ENCODE results near the gene CST9.

The CST9 gene, protein sequence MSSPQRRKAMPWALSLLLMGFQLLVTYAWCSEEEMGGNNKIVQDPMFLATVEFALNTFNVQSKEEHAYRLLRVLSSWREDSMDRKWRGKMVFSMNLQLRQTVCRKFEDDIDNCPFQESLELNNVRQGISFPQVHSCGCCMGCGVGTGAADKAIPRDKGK

DNA sequence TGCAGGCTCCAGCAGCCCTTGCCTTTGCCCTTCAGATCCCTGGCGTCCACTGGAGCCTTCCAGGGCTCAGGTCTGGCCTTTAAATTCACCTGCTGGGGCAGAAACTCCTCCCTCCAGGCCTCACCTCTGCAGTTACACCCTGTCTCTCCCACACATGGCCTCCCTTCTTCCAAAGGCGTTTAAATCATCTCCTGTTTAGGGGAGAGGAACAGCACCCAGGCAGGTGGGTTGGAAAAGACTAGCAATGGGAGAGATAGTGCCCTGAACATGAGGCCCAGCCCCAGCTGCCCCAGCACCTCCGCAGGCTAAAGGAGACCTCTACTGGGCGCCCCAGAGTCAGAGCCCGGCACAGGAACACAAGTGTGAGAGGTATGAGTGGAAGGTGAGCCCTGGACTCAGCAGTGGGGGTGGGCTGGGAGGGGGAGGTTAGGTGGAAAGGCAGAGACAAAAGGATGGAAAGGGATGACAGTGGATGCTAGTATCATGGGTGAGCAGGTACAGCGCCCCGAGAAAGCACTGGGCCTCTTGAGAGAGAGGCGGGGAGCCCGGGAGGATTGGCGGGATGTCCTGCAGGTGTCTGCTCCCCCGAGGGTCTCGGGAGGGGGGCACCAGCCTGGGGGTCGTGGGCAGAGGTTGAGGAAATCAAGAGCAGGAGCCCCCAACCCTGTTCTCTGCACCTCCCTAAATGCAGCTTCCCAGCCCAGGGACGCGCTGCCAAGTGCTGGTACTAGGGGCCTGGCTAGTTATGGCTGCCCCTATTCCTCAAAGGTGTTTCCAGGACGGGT, at the start of gene CST9:
Gene CST9, minus strand, starts transcription at position 51 of the 785 bp plus-strand sequence. CDS start 53 bp downstream, outside the sequence.
- DNase-seq (ENCODE audit: low read depth in 2 of 2) = no peak

DNA sequence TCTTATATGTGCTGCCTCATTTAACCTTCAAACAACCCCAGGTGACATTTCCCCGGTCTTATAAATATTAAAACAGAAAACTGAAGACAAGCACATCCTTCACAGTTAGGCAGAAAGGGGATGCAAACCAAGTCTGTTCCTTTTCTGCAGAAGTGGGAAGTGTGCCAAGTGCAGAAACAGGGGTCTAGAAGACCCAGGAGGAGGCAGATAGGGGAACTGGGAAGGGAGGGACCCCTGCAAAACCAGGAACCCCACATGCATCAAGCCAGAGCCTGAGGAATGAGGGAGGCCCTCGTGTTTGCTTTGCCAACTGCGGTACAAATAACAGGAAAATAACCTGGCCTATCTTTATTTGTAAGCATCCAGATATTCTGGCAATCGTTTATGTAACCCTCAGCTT, 49.0 kb upstream of the CST9 start:
- no peak for DNase-seq (ENCODE audit: low read depth in 2 of 2)

DNA sequence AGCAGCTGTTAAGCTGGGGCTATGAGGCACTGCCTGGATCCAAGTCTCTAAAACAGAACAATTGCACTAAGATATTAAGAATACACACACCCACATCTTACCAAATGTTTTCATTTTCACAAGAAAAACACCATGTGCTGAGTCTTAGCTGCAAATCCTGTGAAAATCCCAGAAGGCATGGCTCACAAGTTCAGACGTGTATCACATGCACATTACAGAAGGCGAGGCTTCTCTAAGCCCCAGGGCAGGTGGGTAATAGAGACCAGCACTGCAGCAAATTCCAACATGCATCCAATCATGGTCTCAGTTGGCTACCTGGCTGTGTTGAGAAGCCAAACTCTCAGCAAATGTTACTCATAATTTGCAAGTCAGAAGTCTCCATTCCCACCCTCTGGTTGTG, 48.3 kb upstream of the CST9 start:
- DNase-seq (ENCODE audit: low read depth in 2 of 2) = no peak

DNA sequence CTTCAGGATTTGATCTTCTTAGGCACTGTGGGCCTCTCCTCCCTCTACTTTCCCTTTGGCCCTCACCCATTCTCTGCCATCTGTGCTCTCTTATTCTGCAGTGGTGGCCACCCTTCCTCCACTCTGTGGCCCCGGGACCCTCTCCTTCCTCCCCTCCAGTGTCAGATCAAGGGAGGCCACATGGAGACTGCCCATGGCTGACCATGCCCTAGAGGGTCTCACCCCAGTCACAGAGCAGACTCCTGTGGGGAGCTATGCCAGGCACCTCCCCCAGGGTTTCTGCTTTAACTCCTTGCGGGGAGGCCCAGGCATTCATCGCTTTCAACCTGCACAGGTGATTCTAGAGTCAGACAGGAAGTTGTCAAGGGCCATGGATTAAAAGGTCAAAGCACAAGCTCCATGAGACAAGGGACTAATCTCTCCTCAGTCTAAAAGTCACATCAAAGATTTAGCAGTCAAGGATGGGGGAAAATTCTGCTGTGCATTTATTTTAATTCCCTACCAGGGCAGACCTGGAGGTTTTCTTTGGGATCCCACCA, 47.8 kb upstream of the CST9 start:
- DNase-seq (ENCODE audit: low read depth in 2 of 2) = no peak

DNA sequence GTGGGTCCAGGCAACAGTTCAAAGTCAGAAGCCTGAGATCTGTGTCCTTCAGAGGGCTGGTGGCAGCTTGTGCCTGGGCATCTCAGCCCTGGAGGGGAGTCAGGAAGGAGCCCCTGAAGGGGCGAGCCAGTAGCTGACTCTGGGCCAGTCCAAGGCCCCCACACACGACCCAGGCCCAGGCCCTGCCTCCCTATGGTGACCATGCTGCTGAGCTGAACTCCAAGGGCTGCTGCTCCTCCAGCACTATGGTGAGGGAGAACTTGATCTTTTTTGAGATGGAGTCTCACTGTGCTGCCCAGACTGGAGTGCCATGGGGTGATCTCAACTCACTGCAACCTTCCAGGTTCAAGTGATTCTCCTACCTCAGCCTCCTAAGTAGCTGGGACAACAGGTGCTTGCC, 47.2 kb upstream of the CST9 start:
- DNase-seq (ENCODE audit: low read depth in 2 of 2) = no peak

DNA sequence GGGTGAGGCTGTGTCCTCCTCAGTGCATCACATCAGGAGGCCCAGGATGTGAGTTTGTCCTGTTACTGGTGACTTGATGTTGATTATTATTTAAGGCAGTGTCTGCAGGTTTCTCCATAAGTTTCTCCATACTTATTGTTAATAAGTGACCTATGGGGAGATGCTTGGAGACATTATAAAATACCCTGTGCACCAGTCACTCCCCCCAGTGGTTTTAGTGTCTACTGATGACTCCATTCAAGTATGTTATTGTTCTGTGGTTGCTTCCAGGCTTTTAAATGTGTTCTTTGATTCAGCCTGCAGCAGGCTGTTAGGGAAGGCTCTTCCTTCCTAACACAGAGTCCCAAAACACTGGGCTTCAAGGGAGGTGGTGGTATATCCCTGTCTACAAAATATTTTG, 46.7 kb upstream of the CST9 start:
- DNase-seq (ENCODE audit: low read depth in 2 of 2) = no peak

DNA sequence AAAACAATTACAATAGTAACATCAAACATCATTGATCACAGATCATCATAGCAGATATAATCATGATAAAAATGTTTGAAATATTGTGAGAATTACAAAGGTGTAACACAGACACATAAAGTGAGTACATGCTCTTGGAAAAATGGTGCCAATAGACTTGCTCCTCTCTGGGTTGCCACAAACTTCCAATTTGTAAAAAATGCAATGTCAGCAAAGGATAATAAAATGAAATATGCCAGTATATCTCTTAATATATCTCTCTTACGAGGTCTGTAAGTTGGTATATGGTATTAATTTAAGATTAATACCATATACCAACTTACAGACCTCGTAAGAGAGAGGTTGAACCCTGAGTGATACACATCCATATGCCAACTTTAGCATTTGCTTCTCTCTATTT, 45.4 kb upstream of the CST9 start:
- no peak for DNase-seq (ENCODE audit: low read depth in 2 of 2)

DNA sequence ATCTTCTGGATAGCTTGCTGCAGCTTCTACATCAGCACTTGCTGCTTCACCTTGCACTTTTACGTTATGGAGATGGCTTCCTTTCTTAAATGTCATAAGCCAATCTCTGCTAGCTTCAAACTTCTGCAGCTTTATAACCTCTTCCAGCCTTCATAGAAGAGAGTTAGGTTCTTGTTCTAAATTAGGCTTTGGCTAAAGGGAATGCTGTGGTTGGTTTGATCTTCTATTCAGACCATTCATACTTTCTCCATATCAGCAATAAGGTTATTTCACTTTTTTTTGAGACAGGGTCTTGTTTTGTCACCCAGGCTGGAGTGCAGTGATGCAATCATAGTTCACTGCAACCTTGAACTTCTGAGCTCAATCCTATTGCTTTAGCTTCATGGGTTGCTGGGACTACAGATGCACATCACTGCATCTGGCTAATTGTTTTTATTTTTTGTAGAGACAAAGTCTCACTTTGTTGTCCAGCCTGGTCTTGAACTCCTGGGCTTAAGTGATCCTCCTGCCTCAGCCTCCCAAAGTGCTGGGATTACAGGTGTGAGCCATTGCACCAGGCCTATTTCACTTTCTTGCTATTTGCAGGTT, 44.2 kb upstream of the CST9 start:
- DNase-seq (ENCODE audit: low read depth in 2 of 2) = no peak

DNA sequence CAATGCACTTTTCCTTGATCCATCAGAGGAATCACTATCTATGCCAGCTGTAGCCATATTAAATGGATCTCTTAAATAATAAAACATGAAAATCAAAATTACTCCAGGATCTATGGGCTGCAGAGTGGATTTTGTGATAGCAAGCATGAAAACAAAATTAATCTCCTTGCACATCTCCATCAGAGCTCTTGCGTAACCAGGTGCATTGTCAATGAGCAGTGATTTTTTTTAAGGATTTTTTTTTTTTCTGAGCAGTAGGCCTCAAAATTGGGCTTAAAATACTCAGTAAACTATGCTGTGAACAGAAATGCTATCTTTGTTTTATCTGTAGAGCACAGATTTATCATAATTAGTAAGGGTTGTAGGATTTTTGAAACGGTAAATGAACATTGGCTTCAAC, 43.5 kb upstream of the CST9 start:
- no peak for DNase-seq (ENCODE audit: low read depth in 2 of 2)

DNA sequence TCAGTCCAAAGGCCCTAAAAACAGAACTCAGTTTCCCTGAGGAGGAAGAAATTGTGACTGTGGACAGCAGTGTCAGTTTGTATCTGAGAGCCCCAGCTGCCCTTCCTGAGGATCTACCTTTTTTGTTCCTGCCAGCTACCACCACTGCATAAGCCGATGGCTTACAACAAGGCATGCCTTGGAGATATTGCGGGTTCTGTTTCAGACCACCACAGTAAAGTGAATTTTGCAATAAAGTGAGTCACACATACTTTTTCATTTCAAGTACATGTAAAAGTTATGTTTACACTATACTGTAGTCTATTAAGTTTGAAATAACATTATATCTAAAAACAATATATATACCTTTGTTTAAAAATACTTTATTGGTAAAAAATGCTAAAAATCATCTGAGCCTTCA, 41.6 kb upstream of the CST9 start:
- no peak for DNase-seq (ENCODE audit: low read depth in 2 of 2)

DNA sequence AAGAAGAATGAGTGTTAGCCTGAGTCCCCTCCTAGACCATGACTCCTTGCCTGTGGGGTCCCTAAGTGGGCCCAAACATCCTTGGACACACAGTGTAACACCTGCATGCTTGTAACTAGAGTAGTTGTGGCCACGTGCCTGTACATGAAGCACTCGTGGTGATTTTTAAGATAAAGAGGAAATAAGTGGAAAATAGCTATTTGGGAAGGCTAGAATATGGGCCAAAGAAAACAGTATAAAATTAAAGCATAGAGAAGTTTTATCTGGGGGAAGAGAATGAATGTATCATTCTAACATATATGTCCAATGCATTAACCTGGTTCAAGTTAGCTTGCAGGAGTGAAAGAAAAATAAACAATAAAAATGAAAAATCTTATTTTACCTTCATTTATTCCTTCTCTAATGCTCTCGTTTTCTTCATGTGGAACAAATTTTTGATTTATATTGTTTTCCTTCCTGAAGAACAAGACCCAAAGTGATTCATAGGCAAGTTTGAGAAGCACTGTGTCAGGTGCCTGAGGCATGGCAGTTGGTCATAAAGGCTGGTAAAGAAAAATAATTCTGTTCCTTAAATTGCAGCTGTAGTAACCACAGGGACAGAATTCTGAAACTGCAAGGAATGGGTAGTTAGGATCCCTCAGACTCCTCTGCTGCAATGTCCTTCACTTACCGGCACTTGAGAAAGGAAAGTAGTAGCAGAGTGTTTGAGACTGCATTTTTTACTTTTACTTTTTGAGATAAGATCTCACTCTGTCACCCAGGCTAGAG, 40.6 kb upstream of the CST9 start:
- DNase-seq (ENCODE audit: low read depth in 2 of 2) = no peak

DNA sequence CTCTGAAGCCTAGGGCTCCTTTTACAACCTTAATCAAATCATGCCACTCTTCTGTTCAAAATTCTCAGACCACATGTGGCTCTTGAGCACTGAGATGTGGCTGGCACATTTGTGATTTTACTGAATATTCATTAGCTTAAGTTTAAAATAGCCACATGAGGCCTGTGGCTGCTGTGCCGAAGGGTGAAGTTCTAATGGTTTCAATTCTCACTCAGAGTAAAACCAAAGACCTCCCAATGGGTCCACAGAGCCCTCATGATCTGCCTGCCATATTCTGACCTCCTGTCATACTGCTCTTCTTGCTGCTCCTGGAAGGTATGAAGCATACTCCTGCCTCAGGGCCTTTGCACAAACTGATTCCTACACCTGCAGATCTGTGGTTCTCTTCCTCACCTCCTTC, 39.9 kb upstream of the CST9 start:
- no peak for DNase-seq (ENCODE audit: low read depth in 2 of 2)

DNA sequence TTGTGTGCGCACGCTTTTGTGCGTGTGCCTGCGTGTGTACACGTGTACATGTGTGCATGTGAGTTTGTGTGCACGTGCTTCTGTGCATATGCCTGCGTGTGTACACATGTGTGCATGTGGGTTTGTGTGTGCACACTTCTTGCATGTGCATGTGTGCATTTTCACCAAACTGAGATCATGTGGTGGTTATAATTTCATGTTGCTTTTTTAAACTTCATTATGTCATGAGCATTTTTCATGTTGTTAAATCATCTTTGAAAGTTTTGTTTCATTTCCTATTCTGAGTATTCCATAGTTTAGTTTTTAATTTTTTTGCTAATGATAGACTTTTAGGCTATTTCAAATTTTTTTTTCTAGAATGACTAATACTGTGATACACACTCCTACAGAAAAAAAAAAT, 38.4 kb upstream of the CST9 start:
- DNase-seq (ENCODE audit: low read depth in 2 of 2) = no peak

DNA sequence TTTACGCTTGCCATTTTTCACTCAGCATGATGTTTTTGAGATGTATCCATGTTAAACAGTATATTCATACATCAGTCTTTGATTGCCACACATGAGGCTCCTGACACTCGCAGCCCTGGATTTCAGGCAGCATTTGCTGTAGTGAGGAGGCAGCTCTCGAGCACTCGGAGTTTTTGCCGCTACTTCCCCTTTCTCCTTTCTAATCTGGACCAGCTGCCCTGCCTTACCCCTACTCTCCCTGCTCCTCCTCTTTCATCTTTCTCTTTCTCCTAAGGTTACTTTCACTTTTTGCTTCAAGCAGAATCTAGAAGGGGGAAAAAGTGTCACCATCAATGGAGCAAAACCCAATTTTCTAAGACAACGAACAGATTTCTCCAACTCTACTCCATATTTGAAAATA, 37.9 kb upstream of the CST9 start:
- DNase-seq (ENCODE audit: low read depth in 2 of 2) = no peak

DNA sequence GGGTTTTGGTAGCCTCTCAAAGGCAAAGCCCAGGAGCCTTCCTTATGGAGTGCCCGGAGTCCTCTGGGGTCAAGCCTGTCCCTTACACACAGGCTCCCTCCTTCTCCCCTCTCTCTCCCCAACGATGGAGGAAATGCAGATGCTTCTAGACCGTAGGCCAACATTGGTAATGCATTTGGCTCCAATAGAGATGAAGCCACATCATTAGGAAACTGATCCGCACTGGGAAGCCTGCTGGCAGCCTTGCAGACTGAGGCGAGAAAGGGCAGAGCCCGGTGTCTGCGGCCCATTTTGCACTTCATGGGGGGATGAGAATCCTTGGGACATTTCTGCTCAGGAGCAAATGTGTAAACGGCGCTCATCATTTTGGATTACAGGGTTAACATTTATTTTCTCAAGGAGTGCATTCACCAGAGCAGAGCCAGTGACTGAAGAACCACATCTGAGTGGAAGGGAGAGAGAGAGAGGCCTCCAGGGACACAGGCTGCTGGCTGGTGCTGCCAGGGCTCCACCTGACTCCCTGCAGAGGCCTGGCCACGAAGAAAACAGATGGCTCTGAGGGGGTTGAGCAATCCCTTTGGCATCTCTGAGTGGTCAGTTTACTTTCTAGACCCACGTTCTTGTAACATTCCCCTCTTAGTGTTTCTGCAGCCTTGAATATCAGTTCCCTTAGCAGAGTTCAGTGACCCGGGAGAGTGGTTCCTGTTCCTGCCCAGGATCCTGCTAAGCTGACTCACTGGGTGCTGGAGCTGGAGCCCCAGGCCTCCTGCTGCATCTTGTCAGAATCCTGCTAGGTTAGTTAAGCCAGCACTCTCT, 36.4 kb upstream of the CST9 start:
- no peak for DNase-seq (ENCODE audit: low read depth in 2 of 2)

DNA sequence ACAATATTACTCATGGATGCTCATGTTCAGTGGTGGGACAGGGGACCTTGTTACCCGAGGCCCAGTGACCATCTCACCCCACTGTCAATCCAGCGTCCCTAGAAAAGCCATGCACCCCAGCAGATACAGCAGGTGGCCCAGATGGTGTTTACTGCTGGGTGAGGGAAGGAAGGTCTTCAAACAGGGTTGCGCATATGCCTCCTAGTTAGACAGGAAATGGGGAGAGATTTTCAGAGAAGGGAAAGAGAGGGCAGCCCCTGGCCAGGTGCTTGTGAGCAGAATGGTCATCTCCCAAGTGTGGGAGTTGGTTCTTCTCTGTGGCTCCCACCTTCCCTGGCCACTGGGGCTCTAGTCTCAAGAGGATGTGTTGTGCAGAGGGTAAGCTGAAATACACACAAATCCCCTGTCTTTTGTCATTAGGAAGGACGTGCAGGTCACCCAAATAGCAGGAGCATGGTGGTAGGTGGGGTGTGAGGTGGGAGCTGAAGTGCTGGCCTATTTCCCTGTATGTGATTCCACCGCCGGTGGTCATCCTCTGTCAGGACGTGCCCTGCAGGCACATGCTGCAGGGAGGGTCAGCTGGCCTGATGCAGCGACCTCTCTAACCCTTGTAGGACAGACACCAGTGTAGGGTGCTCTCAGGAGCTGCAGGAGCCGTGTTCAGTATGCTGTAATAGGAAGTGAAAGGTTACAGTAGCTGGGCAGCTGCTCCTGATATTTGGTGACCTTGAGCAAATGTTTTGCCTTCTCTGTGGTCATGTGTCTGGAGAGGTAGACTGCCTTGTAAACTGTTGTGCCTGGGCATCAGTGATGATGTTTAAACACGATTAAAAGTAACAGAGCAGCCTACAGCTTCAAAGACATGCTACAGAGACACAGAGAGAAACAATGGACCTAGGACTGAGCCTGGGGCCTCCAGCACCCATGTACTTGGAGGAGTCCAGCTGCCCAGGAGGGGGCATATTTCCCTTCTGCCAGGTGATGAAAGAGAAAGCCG, 35.3 kb upstream of the CST9 start:
- DNase-seq (ENCODE audit: low read depth in 2 of 2) = no peak

DNA sequence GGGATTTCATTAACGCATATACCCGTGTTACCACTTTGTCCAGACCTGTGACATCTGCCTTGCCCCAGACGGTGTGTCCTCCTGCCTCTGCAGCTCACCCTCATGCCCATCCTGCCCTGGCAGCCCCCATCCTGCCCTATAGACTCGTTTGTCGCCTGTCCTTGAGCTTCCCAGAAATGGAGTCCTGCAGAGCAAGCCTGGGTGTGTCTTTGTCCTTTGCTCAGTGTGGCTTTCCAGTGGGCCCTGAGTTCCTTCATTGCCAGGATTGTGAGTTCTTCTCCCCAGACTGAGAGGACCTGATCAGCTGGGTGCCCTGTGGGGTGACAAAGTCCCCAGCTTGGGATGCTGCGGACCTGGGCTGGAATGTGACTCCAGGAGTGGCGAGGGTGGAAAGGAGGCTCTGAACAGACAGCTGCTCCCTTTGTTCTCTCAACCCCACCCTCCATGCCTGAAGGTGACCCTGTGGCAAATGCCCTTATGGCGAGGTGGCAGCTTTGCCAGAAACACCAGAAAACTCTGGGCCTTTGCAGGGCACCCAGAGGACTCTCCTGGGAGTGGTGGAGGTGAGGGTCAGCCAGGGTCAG, 34.4 kb upstream of the CST9 start:
- DNase-seq (ENCODE audit: low read depth in 2 of 2) = no peak

DNA sequence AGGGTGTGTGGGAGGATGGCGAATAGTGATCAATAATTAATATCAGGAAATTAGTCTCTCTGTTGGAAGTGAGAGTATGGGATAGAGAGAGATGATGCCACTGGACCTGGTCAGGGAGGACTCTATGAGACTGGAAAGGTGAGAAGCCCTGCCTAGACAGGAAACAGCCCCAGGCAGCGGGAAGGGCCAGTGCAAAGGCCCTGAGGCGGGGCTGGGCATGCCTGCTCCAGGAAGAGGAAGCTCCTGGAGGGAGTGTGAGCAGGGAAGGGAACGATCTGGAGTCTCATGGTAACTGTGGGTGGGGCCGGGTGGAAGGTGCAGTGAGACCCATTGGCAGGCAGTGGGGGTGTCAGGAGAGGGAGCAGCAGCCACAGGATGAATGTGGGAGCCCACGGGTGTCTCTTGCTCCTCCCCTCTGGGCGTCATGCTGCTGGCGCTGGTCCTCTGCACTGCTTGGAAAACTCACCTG, 33.8 kb upstream of the CST9 start:
- DNase-seq (ENCODE audit: low read depth in 2 of 2) = no peak

DNA sequence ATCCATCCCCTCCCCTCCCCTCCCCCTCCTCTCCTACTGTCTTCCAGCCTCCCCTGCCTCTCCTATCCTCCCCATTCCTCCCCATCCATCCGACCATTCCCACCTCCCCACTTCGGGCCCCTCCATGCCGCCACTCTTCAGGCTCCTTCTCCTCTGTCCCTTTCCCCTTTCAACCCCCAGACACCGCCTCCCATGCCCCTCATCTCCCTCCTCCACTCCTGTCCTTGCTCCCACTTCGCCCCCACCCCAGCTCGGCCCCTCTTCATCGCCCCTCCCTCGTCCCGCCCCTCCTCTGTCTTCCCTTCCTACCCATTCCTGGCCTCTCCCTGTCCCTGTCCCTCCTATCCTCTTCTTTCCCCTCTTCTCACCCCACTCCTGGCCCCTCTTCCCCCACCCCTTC, 32.6 kb upstream of the CST9 start:
- DNase-seq (ENCODE audit: low read depth in 2 of 2) = no peak
